Testis (tissue), 2 donors: ENCODE data around the gene CDC123.

Experiments used
- CTCF ChIP-seq, 3 experiments: fragments of 450-650 bp in 2 of 3; fragments of 200-600 bp in 1 of 3; sonication (generic) in 1 of 3; IDR thresholded peaks; one replicate each; pipeline ENCODE4 v1.5.1; 2016 to 2019; ENCODE audit warnings: antibody characterized with exemption in 3 of 3, mild to moderate bottlenecking in 2 of 3, moderate library complexity in 1 of 3
- POLR2A ChIP-seq: fragments of 450-650 bp; IDR thresholded peaks from one replicate; pipeline ENCODE4 v1.6.1; 2017; ENCODE audit warnings: antibody characterized with exemption, mild to moderate bottlenecking, moderate library complexity

GRCh38 chr10:12269056-12269455 lies 73.1 kb downstream of the CDC123 start:
- TF ChIP-seq CTCF (IDR thresholded peaks at IDR 0.05) (no peak), POLR2A (no peak)
